Activated T-helper 1 cell treated with anti-CD3 and anti-CD28 coated beads, Interleukin-12 subunit alpha, Interleukin-12 subunit beta, Interleukin-2, Interleukin-4 antibody, amounts not matched to agents 30 ng/mL and 10 ng/mL and 1 ng/mL, durations not matched to agents 14 hours and 24 hours and 36 hours (primary cell): ENCODE measurements around the gene P4HTM. TPM values are rescaled to one million over a fixed set of nuclear protein-coding genes. Genes with fewer than 3 reads are reported as not detected.

Experiments
- DNase-seq: peaks from one replicate; pipeline ENCODE4 v3.0.0; 2021; ENCODE audit warnings: low spot score
- H3K27ac Mint-ChIP-seq: one replicate; pipeline ENCODE4 v1.8.0; 2021; ENCODE audit warnings: mild to moderate bottlenecking, mixed read lengths
- H3K27me3 Mint-ChIP-seq: one replicate; pipeline ENCODE4 v1.8.0; 2022; ENCODE audit warnings: mild to moderate bottlenecking, moderate library complexity, mixed read lengths; ENCODE audit not compliant: insufficient read depth
- H3K36me3 Mint-ChIP-seq: one replicate; pipeline ENCODE4 v1.8.0; 2021; ENCODE audit warnings: low read depth, mixed read lengths
- H3K4me1 Mint-ChIP-seq: one replicate; pipeline ENCODE4 v1.8.0; 2021; ENCODE audit warnings: low read depth, mixed read lengths
- H3K4me3 Mint-ChIP-seq: one replicate; pipeline ENCODE4 v1.8.0; 2021; ENCODE audit warnings: mild to moderate bottlenecking, moderate library complexity, mixed read lengths
- H3K9me3 Mint-ChIP-seq: one replicate; pipeline ENCODE4 v1.8.0; 2021; ENCODE audit warnings: mixed read lengths
- intact Hi-C: fragments of 100-400 bp; cut with micrococcal nuclease; formaldehyde crosslinking; loops from one replicate; pipeline ENCODE4 v1.15.1; 2024
- total RNA-seq: library from RNA; stranded (reverse); gene quantifications from 2 replicates; pipeline ENCODE4 v1.2.3, GENCODE V29; 2022

The P4HTM gene
- total RNA-seq, 1 donor from 2014 or later = 36.8 TPM

DNA sequence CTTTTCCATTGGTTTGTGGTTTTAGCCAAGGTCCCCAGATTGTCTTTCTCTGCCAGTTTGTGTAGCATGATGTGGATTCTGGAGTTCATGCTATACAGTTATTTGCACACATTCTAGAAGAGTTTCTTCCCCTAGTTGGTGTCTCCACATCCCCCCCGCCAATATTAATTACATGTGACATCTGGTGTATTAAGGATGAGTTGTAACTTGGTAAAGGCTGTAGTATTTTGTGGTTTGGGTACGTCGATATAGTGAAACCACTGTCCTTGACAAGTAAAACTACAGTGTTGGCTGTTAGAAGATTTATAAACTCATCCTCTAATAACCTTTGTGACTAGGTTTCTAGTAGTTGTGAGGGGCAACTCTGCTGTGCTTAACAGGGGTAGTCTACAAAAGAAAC lies 23.7 kb upstream of the P4HTM start:
- peaks cover 11% of the 10 kb centered on the region for H3K4me1 Mint-ChIP-seq
- no peak overlapping the region for H3K4me3 Mint-ChIP-seq
- peaks cover 35% of the 10 kb centered on the region for H3K36me3 Mint-ChIP-seq
- no peak for DNase-seq
- intact Hi-C loops = no loop called here
- H3K27ac Mint-ChIP-seq = no peak overlapping the region
- no peaks in the 10 kb centered on the region for H3K9me3 Mint-ChIP-seq
- no peaks in the 10 kb centered on the region for H3K27me3 Mint-ChIP-seq

DNA sequence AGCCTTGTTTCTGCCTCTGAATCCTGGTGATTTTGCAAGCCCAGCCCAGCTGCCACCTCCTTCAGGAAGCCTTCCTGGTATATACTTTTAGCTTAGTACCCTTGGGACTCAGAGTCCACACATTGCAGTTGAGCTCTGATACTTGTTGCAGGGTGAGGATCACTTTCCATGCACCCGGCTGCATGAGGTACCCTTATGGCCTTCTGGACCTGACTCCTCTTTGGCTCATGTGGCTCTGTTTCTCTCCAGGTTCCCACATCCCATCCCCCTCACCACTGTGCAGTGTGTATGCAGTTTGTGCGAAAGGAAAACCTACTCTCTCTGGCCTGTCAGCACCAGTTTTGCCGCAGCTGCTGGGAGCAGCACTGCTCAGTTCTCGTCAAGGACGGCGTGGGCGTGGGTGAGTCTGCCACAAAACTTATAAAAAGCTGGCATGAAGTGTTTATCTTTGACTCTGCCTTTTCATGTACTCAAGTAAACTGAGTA lies 23.1 kb upstream of the P4HTM start:
- H3K36me3 Mint-ChIP-seq = peaks cover 41% of the 10 kb centered on the region
- no peak overlapping the region for H3K4me3 Mint-ChIP-seq
- no peaks in the 10 kb centered on the region for H3K27me3 Mint-ChIP-seq
- peaks cover 11% of the 10 kb centered on the region for H3K4me1 Mint-ChIP-seq
- no peak overlapping the region for H3K27ac Mint-ChIP-seq
- H3K9me3 Mint-ChIP-seq = no peaks in the 10 kb centered on the region
- intact Hi-C loops = no loop called here
- no peak for DNase-seq

DNA sequence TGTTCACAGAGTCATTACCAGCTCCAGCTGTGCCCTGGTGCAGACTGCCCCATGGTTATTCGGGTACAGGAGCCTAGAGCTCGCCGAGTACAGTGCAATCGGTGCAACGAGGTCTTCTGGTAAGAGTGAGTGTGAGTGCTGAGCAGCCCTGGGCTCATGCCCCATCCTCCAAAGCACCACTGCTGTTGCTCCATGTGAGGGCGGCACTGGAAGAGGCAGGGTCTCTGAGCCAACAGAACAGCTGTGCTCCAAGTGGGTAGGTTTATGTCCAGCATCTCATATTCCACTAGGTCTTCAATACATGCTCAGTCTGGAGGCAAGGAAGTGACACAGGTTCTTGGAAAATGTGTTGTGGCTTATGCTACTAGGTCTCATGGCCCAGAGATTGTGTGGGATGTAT lies 19.5 kb upstream of the P4HTM start:
- no peaks in the 10 kb centered on the region for H3K27me3 Mint-ChIP-seq
- H3K27ac Mint-ChIP-seq = no peak overlapping the region
- H3K36me3 Mint-ChIP-seq = peaks cover 56% of the 10 kb centered on the region
- intact Hi-C loops = no loop called here
- no peak overlapping the region for H3K4me3 Mint-ChIP-seq
- no peaks in the 10 kb centered on the region for H3K9me3 Mint-ChIP-seq
- peaks cover 6% of the 10 kb centered on the region for H3K4me1 Mint-ChIP-seq
- DNase-seq = no peak

DNA sequence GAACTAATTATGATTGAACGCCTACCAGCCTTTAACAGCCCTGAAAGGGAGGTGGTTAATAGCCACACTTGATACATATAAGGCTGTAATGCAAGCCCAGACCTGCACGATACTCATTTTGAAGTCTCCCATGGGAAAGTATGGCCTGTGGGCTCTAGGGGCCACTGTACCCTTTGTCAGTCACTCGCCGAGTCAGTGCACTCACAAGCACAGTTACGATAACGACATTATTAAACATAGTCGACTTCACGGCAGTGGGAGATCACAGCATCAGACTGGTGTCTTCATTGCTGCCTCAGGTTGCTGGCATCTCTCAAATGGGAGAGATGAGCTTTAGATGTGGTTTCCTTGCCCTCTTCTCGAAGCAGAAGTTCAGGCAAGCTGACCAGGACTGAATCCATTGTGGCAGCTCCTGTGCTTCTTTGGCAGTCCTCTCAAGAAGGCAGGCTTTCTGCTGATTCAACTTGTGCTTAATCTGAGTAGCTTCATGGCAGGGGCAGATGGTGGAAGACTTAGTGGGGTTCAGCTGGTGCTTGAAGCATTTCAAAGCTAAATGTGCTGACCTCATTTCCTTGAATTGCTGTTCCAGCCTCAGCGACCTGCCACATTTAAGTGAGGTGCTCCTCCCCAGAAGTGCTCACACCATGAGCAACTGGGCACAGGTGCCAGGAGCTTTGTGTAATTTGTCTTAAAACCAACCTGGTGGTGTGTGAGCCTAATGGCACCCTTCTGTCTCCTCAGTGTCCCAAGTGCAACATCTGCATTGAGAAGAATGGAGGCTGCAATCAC lies 15.8 kb upstream of the P4HTM start:
- intact Hi-C loops = no loop called here
- Mint-ChIP-seq H3K36me3 (peaks cover 46% of the 10 kb centered on the region), H3K4me1 (peaks cover 6% of the 10 kb centered on the region), H3K4me3 (no peak overlapping the region), H3K27ac (peak overlapping the region; percentile 55), H3K9me3 (no peaks in the 10 kb centered on the region), H3K27me3 (no peaks in the 10 kb centered on the region)
- DNase-seq = no peak

DNA sequence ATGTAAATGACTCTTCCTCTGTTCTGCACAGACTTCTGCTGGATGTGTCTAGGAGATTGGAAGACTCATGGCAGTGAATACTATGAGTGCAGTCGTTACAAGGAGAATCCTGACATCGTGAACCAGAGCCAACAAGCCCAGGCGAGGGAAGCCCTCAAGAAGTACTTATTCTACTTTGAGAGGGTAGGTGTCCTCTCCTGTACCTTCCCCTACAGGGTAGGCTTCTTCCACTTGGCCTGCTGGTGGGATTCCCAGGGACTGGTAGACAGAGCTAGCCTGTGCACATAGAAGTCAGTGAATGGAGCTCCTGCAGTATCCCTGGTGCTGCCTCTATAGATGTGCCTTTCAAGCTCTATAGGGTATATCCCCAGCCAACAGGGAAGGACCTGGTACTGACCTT lies 10.6 kb upstream of the P4HTM start:
- H3K36me3 Mint-ChIP-seq = peaks cover 40% of the 10 kb centered on the region
- intact Hi-C loops = no loop called here
- no peak overlapping the region for H3K27ac Mint-ChIP-seq
- H3K9me3 Mint-ChIP-seq = no peaks in the 10 kb centered on the region
- no peak for DNase-seq
- no peak overlapping the region for H3K4me3 Mint-ChIP-seq
- H3K4me1 Mint-ChIP-seq = peaks cover 11% of the 10 kb centered on the region
- no peaks in the 10 kb centered on the region for H3K27me3 Mint-ChIP-seq

DNA sequence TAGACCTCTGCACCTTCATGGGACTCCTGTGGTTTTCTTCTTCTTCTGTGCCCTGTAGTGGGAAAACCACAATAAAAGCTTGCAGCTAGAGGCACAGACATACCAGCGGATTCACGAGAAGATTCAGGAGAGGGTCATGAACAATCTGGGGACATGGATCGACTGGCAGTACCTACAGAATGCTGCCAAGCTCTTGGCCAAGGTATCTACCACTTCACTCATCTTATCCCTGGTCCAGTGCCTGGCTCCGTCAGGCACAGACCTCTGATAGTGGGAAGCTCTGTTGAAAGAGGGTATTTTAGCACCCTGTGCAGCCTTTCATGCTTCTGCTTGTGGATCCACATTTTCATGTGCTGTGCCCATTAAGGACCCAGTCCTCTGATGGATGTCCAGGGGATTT lies 9.7 kb upstream of the P4HTM start:
- Mint-ChIP-seq H3K9me3 (no peaks in the 10 kb centered on the region), H3K27me3 (no peaks in the 10 kb centered on the region), H3K4me1 (peaks cover 11% of the 10 kb centered on the region), H3K36me3 (peaks cover 36% of the 10 kb centered on the region), H3K4me3 (no peak overlapping the region), H3K27ac (no peak overlapping the region)
- intact Hi-C loops = no loop called here
- DNase-seq = no peak

DNA sequence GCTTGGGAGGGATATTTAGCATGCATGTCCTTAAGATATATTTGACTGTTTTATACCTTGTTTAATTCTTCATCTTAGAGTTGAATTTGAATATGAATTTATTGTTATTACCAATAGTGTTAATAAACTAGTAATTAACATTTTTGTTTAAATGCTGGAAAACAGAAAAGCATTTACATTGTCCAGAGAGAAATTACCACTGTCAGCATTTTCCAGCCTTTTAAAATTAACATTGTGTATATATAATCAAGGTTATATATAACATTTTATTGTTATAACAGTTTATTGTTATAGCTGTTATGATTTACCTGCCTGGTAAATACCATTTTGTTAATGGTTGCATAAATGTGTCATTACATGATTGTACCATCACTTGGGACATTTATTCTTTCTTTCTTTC lies 8.0 kb upstream of the P4HTM start:
- H3K4me1 Mint-ChIP-seq = peaks cover 17% of the 10 kb centered on the region
- intact Hi-C loops = no loop called here
- no peak overlapping the region for H3K4me3 Mint-ChIP-seq
- H3K27me3 Mint-ChIP-seq = no peaks in the 10 kb centered on the region
- no peaks in the 10 kb centered on the region for H3K9me3 Mint-ChIP-seq
- DNase-seq = no peak
- H3K27ac Mint-ChIP-seq = no peak overlapping the region
- H3K36me3 Mint-ChIP-seq = peaks cover 36% of the 10 kb centered on the region

DNA sequence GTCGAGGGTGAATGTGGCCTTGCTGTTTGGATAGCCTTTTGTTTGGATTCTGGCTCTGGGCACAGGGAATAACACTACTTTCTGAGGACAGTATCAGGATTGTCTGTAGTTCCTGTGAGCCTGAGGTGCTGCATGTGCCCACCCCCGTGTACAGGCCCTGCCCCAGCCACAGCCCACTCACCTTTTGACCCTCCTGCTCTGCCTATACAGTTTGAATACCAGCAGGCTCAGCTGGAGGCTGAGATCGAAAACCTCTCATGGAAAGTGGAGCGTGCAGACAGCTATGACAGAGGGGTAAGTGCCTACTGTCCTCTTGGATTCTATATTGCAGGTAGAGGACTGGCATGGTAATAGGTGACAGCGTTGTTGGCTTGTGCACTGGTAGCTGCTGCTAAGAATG lies 7.4 kb upstream of the P4HTM start:
- Mint-ChIP-seq H3K27me3 (no peaks in the 10 kb centered on the region), H3K9me3 (no peaks in the 10 kb centered on the region), H3K27ac (peak overlapping the region; percentile 57), H3K4me1 (peaks cover 18% of the 10 kb centered on the region), H3K4me3 (no peak overlapping the region), H3K36me3 (peaks cover 36% of the 10 kb centered on the region)
- no peak for DNase-seq
- intact Hi-C loops = no loop called here

DNA sequence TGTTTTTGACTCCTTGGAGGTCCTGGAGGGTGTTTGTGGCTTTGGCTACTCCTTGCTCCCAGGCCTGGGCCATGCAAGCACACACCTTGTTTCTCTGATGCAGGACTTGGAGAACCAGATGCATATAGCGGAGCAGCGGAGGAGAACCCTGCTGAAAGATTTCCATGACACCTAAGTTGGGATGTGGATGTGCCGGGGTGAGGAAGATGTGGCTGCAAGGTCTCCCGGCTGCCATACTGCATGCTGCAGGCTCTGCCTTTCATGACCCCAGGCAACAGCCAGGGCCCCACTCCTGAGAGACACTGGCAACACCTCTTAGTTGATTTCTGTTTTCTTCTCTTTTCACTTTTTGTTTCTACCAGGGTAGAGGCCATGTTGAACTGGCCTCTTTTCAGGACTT lies 6.9 kb upstream of the P4HTM start:
- intact Hi-C loops = no loop called here
- Mint-ChIP-seq H3K36me3 (peaks cover 36% of the 10 kb centered on the region), H3K27ac (peak overlapping the region; percentile 57), H3K4me3 (no peak overlapping the region), H3K9me3 (no peaks in the 10 kb centered on the region), H3K27me3 (no peaks in the 10 kb centered on the region), H3K4me1 (peaks cover 22% of the 10 kb centered on the region)
- no peak for DNase-seq

DNA sequence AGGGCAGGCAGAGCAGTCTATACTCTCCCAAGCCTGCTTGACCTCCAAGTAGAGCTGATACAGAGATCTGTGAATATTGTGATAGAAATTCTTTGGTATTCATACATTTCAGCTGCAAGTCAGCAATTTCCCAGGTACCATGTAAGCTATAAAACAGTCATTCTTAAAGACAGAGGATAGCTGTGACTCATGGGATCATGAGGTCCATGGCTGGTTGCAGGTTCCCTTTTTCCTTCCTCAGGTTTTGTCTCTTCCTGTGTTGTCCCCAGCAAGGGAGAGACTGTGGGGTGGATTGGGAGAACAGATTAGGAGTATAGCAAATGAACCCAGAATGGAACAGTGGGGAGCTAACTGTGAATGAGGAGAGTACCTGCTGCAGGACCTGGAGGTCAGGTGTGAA lies 5.4 kb upstream of the P4HTM start:
- intact Hi-C loops = loop anchor here (5.0 kb wide), 1 partner anchor 463 kb away; no protein-coding TSS in a partner anchor
- Mint-ChIP-seq H3K4me3 (no peak overlapping the region), H3K27ac (no peak overlapping the region), H3K27me3 (no peaks in the 10 kb centered on the region), H3K9me3 (no peaks in the 10 kb centered on the region), H3K4me1 (peaks cover 33% of the 10 kb centered on the region), H3K36me3 (peaks cover 36% of the 10 kb centered on the region)
- no peak for DNase-seq

DNA sequence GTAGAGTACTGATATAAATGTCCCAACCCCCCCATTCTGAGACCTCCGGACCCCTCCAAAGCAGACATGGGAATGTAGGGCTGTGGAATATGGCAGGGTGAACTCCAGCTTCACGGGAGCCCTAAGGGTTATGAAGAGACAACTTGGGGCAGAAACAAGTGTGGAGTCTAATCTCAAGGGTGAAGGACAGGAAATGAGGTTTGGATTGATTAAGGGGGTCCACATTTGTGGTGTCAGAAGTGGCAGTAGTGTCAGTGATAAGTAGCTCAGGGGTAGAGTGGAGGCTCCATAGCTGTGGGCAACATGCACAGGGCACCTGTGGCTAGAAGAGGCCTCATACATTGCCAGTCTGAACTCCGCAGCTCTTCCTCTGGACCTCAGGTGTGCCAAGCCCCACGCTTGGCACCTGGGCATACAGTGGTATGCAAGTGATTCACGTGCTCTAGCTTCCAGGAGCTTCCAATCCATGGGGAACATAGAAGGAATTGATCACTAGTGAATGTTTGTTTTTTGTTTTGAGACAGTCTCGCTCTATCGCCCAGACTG lies 4.1 kb upstream of the P4HTM start:
- Mint-ChIP-seq H3K4me3 (no peak overlapping the region), H3K27me3 (no peaks in the 10 kb centered on the region), H3K9me3 (no peaks in the 10 kb centered on the region), H3K4me1 (peaks cover 34% of the 10 kb centered on the region), H3K36me3 (peaks cover 31% of the 10 kb centered on the region), H3K27ac (peak overlapping the region; percentile 1)
- intact Hi-C loops = loop anchor here (5.0 kb wide), 1 partner anchor 461 kb away; no protein-coding TSS in a partner anchor
- no peak for DNase-seq

DNA sequence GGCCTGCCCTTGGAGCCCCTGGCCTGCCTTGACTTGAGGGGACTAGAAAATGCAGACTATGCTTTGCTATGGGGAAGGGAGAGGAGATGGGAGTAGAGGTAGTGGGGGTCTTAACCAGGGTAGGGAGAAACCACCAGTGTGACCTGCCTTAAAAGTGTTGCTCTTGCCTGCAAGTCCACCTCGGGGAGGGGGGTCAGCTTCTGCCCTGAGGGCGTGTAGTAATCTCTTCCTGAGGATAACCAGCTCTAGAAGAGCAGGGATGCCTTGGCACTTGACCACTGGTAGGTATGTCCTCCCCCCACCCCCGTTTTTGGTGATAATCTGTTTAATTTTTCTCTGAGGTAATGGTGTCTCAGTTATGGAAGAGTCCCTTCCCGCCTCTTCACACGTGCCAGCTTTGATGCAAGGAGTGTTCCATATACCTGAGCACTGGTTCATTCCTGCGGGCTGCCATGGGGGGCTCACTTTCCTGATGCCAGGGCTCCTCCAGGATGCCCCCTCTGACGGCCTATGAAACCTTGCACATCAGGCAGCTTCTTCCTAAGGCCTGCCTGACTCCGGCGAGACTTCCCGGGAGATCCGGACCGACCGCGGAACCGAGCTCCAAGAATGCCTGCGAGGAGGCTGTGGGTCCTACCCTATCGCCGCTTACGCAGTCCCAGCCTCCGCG lies 780 bp upstream of the P4HTM start:
- DNase-seq = no peak
- Mint-ChIP-seq H3K27ac (peak overlapping the region; percentile 91), H3K27me3 (no peaks in the 10 kb centered on the region), H3K4me1 (peaks cover 49% of the 10 kb centered on the region), H3K4me3 (peak overlapping the region; percentile 91), H3K36me3 (peaks cover 16% of the 10 kb centered on the region), H3K9me3 (no peaks in the 10 kb centered on the region)
- intact Hi-C loops = loop anchor here (1.0 to 5.0 kb wide), 5 partner anchors 18 to 458 kb away; partner anchors contain the start of genes ARIH2, DALRD3, IMPDH2 and WDR6
